Adrenal gland (tissue), 12 donors: Measurements from ENCODE around the gene CHTF18. TPM values are rescaled to one million over a fixed set of nuclear protein-coding genes. Genes with fewer than 3 reads are reported as not detected.

Experiments used
- DNase-seq, 7 donors: peaks; one replicate each; pipeline ENCODE4 v3.0.0-alpha.2; 2019 to 2020
- H3K27ac ChIP-seq, 5 donors: fragments of 200-600 bp; sonication (generic) in 4 of 5; 1 replicate in 3 of 5; 2 replicates in 2 of 5; pipeline versions ENCODE4 v1.5.1 to v1.8.0; 2016 to 2020; ENCODE audit warnings: mild to moderate bottlenecking in 1 of 5
- H3K27me3 ChIP-seq: fragments of 200-600 bp; 2 replicates; pipeline ENCODE4 v1.8.0; 2021
- H3K36me3 ChIP-seq, 2 donors: fragments of 200-600 bp; replicated peaks in 1 of 2; 1 replicate in 1 of 2; 2 replicates in 1 of 2; pipeline versions ENCODE4 v1.5.1 to v1.8.0; 2018 to 2022
- H3K4me1 ChIP-seq, 2 donors: fragments of 200-600 bp; replicated peaks in 1 of 2; 1 replicate in 1 of 2; 2 replicates in 1 of 2; pipeline versions ENCODE4 v1.5.1 to v1.8.0; 2018 to 2021
- H3K4me3 ChIP-seq, 4 donors: fragments of 200-600 bp; sonication (generic) in 3 of 4; one replicate each; pipeline ENCODE4 v1.5.1; 2016 to 2018
- H3K9me3 ChIP-seq, 3 donors: fragments of 200-600 bp; sonication (generic) in 1 of 3; replicated peaks in 1 of 3; 1 replicate in 2 of 3; 2 replicates in 1 of 3; pipeline versions ENCODE4 v1.5.1 to v1.8.0; 2016 to 2021
- POLR2A ChIP-seq, 2 donors: fragments of 450-650 bp; IDR thresholded peaks; one replicate each; pipeline ENCODE4 v1.6.1; 2017; ENCODE audit warnings: antibody characterized with exemption in 2 of 2, mild to moderate bottlenecking in 2 of 2, moderate library complexity in 1 of 2
- WGBS, 4 donors: extraction: QIAGEN DNeasy Blood & Tissue Kit in 2 of 4; methylation state at CpG; one replicate each; pipeline versions ENCODE4 v1.1.5 to v1.1.7; 2013 to 2017; 5-methylcytosine and 5-hydroxymethylcytosine counted together
- intact Hi-C, 2 donors: fragments of 100-400 bp; cut with DNase I; formaldehyde crosslinking; loops; one replicate each; pipeline versions ENCODE4 v1.14.1 to v1.15.0; 2022 to 2023
- polyA plus RNA-seq, 3 donors: library from polyadenylated mRNA; stranded (reverse); fragments of 200-250 nt in 2 of 3; fragments of 350-450 nt in 1 of 3; fragmentation: Illumina TruSeq in 1 of 3; extraction: RNeasy Lipid Tissue Mini Kit (QIAGEN cat#74804) in 1 of 3; gene quantifications; one replicate each; pipeline ENCODE4 v1.2.3, GENCODE V29; 2013 to 2014
- total RNA-seq, 9 donors: library from RNA; depleted of rRNA in 4 of 9; stranded (reverse); fragments of >200 nt in 4 of 9; fragments of 120-200 nt in 1 of 9; fragmentation: NEBNext Ultra II Directional in 1 of 9; extraction: Animal tissue kit (Norgen Biotek cat#: 25700) in 1 of 9; gene quantifications; one replicate each; pipeline versions ENCODE4 v1.1.0 to v1.2.4, GENCODE V29; 2013 to 2023
- TF ChIP-seq, protein P1 (sequence below), 6 experiments: fragments of 450-650 bp in 4 of 6; fragments of 200-600 bp in 2 of 6; sonication (generic) in 1 of 6; IDR thresholded peaks; 1 replicate in 5 of 6; 2 replicates in 1 of 6; pipeline versions ENCODE4 v1.5.1 to v1.8.0; 2016 to 2021; ENCODE audit warnings: antibody characterized with exemption in 6 of 6, mild to moderate bottlenecking in 2 of 6, moderate library complexity in 1 of 6
- donor health status: healthy with polysubstance abuse.
- donor health status: Bipolar disorder and iron deficiency.
- donor health status: DM: yes; HTN: yes; CAD: no.
- donor health status: DM: no; HTN: no; CAD: no.
- donor health status: DM: no; HTN: no; CAD: no.
- donor health status: DM: yes; HTN: yes; CAD: no.

CHTF18 gene
- total and polyA plus RNA-seq, 12 donors: 0.29 to 69.8 (median 11.4) TPM

DNA sequence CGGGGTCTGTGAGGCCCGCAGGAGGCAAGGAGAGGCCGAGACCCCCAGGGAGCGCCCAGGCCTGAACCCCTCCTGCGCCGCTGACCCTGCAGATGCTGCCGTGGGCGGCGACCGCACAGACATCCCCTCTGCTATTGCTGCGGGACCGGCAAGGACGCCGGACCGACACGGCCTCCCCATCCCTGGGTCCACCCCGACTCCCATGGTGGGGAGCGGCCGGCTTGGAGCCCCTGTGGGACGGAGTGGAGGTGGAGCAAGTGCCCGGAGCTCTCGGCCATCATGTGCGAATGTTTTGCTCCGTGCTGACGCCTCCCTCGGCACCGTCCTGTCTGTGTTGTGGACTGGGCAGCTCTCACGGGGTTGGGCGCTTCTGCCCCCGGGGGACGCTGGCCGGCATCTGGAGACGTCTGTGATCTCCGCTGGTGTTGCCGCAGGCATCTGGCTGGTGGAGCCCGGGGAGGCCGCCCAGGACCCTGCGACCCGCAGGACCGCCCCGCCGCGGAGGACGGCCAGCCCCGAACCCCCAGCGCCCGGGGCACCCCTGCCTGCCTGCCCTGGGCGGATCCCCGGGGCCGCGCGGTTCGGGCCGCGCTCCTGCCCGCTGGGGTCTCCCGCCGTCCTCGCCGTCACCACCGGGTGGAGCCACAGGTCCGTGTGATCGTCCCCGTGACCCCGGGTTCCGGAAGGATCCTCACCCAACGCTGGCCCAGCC, 24.9 kb downstream of the CHTF18 start:
- H3K4me3 ChIP-seq: peak overlapping the region in 1 of 4 donors; percentile 39
- no peak overlapping the region for H3K27ac ChIP-seq
- DNase-seq: peak in 5 of 7 donors; percentile 50 to 62 (median 57)
- 1 to 19% (median 9%) methylated on average over 11 to 67 of the region's 67 CpGs for WGBS, 4 donors
- TF ChIP-seq, protein P1, sequence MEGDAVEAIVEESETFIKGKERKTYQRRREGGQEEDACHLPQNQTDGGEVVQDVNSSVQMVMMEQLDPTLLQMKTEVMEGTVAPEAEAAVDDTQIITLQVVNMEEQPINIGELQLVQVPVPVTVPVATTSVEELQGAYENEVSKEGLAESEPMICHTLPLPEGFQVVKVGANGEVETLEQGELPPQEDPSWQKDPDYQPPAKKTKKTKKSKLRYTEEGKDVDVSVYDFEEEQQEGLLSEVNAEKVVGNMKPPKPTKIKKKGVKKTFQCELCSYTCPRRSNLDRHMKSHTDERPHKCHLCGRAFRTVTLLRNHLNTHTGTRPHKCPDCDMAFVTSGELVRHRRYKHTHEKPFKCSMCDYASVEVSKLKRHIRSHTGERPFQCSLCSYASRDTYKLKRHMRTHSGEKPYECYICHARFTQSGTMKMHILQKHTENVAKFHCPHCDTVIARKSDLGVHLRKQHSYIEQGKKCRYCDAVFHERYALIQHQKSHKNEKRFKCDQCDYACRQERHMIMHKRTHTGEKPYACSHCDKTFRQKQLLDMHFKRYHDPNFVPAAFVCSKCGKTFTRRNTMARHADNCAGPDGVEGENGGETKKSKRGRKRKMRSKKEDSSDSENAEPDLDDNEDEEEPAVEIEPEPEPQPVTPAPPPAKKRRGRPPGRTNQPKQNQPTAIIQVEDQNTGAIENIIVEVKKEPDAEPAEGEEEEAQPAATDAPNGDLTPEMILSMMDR (IDR thresholded peaks at IDR 0.05): peak in 5 of 6 experiments; percentile 42 to 82 (median 57)
- TF ChIP-seq POLR2A (IDR thresholded peaks at IDR 0.05): no peak
- peaks cover 0 to 5% of the 10 kb centered on the region in 2 donors for H3K4me1 ChIP-seq
- intact Hi-C loops: loop anchor here in 1 of 2 donors (5.0 kb wide), 1 partner anchor 244 kb away; no protein-coding TSS in a partner anchor
- H3K9me3 ChIP-seq: no peaks in the 10 kb centered on the region
- peaks cover 28% of the 10 kb centered on the region for H3K27me3 ChIP-seq
- no peaks in the 10 kb centered on the region for H3K36me3 ChIP-seq

DNA sequence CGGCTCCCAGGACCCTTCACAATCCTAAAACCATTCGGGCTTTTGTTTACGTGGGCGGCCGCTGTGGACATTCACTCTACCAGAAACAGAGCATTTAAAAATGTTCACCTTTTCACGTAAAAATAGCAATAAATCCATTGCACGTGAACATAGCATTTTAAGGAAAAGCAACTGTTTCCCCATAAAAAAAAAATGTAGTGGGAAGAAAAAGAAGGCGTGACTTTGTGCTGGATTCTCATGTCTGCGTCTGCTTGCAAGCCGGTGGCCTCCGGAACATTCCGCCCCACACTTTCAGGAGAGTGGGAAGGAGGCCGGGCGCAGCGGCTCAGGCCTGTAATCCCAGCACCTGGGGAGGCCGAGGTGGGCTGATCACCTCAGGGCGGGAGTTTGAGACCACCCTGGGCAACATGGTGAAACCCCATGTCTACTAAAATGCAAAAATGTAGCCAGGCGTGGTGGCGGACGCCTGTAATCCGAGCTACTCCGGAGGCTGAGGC, 25.5 kb downstream of the CHTF18 start:
- intact Hi-C loops: loop anchor here (2.0 to 5.0 kb wide), 2 partner anchors 241 to 243 kb away; no protein-coding TSS in a partner anchor

DNA sequence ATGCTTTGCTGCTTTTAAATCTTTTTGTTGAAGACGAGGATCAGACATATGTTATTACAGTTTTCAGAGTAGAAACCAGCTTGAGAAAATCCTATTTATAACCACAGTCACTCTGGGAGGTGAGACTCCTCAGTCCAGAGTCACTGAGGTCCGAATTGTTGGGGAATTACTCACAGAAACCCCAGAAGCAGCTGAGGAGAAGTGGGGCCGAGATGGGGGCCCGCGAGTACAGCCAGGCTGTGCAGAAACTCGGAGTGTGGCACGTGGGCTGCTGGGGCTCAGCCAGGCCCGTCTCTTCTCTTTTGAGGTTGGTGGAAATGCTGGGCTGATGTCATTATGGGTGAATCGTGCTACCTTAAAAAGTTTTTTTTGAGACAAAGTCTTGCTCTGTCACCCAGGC, 26.6 kb downstream of the CHTF18 start:
- 75 to 82% (median 79%) methylated on average over 5 to 9 of the region's 9 CpGs for WGBS, 4 donors
- intact Hi-C loops: loop anchor here (2.0 to 5.0 kb wide), 3 partner anchors 240 to 282 kb away; partner anchors contain the start of gene C1QTNF8 (in 1 of the 2)
- H3K27me3 ChIP-seq: peaks cover 28% of the 10 kb centered on the region

More for the DNA sequence above, 25.5 kb downstream of the CHTF18 start:
- no peak for DNase-seq
- Histone ChIP-seq H3K4me1 (peaks cover 0 to 5% of the 10 kb centered on the region in 2 donors), H3K36me3 (no peaks in the 10 kb centered on the region), H3K9me3 (no peaks in the 10 kb centered on the region), H3K27ac (no peak overlapping the region), H3K27me3 (peaks cover 28% of the 10 kb centered on the region), H3K4me3 (peak overlapping the region in 1 of 4 donors; percentile 39)
- TF ChIP-seq, protein P1 (IDR thresholded peaks at IDR 0.05): no peak
- TF ChIP-seq POLR2A (IDR thresholded peaks at IDR 0.05): no peak
- 55 to 66% (median 60%) methylated on average over 22 of the region's 22 CpGs for WGBS, 4 donors

DNA sequence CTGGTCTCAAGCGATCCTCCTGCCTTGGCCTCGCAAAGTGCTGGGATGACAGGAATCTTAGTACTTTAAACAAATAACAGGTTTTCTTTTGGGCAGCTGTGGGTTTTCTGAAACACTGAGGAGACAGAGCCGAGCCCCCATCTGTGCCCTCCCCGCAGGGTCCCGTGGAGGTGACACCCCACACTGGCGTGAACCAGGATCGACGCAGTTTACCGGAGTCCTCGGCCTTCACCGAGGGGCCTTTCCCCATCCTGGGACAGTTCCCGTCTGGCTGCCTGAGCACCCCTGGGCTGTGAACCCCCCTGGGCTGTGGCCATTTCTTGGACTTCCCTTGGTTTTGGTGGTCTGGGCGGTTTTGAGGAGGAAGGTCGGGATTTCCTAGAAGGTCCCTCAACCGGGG, 27.4 kb downstream of the CHTF18 start:
- Histone ChIP-seq H3K4me3 (no peak overlapping the region), H3K9me3 (no peaks in the 10 kb centered on the region), H3K36me3 (no peaks in the 10 kb centered on the region), H3K4me1 (peaks cover 0 to 5% of the 10 kb centered on the region in 2 donors), H3K27ac (no peak overlapping the region), H3K27me3 (peaks cover 28% of the 10 kb centered on the region)
- no peak for DNase-seq
- intact Hi-C loops: loop anchor here in 1 of 2 donors (2.0 to 5.0 kb wide), 2 partner anchors 239 to 281 kb away; partner anchors contain the start of gene C1QTNF8
- TF ChIP-seq, protein P1 (IDR thresholded peaks at IDR 0.05): no peak
- no peak for TF ChIP-seq POLR2A (IDR thresholded peaks at IDR 0.05)
- 92 to 95% (median 94%) methylated on average over 11 to 15 of the region's 15 CpGs for WGBS, 4 donors

More for the DNA sequence above, 26.6 kb downstream of the CHTF18 start:
- no peaks in the 10 kb centered on the region for H3K9me3 ChIP-seq
- H3K36me3 ChIP-seq: no peaks in the 10 kb centered on the region
- H3K27ac ChIP-seq: no peak overlapping the region
- no peak overlapping the region for H3K4me3 ChIP-seq
- TF ChIP-seq POLR2A (IDR thresholded peaks at IDR 0.05): no peak
- TF ChIP-seq, protein P1 (IDR thresholded peaks at IDR 0.05): no peak
- no peak for DNase-seq
- peaks cover 0 to 5% of the 10 kb centered on the region in 2 donors for H3K4me1 ChIP-seq
